CD4-positive, alpha-beta T cell treated with Interleukin-2 at 100 ng/mL for 4 hours (primary cell): ENCODE results near the gene CEP192.

Experiments
- DNase-seq: peaks from one replicate; pipeline ENCODE4 v3.0.0-alpha.2; 2020; ENCODE audit warnings: low spot score

CEP192 gene

DNA sequence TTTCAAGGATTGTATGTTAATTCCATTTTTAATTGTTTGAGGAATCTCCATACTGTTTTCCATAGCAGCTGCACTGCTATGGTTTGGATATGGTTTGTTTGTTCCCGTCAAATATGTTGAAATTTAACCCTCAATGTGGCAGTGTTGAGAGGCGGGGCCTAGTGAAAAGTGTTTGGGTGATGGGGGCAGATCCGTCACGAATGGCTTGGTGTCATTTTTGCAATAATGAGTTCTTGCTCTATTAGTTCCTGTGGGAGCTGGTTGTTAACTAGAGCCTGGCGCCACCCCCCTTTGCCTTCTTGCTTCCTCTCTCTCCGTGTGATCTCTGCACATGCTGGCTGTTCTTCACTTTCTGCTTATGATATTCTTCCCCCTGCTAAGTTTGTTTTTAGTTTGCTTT, 156.0 kb downstream of the CEP192 start:
- no peak for DNase-seq

DNA sequence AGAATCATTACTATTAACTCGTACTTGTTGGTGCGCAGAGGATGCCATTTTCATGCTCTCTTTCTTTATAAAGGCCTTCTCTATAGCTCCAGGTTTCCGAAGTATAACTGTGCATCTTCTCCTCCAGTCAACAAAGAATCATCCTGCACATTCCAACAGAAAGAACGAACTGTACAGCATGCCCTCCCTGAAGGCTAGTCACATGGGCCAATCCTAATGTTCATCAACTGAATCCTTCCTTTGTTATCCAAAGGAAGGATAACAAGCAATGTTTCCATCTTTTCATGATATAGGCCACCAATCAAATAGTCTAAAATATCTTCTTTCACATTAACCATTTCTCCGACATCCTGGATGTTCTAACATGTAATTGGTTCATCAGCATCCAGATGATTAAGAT, 160.5 kb downstream of the CEP192 start:
- DNase-seq: no peak

DNA sequence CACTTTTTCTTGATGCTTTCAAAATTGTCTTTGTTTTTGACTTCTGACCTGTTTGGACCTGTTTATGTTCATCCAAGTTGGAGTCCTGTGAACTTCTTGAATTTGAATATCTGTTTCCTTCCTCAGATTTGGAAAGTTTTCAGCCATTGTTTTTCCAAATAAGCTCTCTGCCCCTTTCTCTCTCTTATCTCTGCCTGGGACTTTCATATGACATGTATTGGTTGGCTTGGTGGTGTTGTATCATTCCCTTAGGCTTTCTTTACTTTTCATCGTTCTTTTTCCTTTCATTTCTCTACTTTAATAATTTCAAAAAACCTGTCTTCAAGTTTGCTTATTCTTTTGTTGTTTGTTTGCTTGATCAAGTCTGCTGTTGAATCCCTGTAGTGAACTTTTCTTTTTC, 167.3 kb downstream of the CEP192 start:
- no peak for DNase-seq

DNA sequence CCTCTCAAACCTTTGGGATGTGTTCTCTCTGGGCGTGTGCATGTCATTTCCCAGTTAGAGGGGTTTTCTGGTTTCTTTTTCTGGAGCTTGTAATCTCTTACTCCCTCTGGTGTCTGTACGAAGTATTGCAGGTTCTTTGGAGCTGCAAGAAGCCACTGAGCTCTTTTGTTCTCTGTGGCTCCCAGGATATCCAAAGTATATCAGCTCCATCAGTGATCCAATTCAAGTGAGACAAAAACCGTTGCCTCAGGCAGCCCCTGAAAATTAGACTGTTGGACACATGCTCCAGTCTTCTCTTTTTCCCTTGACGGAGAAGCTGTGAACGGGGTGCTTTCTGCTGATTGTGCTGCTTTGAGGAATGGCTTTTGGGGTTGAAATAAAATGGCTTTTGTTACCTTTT, 168.4 kb downstream of the CEP192 start:
- DNase-seq: peak; percentile 68

DNA sequence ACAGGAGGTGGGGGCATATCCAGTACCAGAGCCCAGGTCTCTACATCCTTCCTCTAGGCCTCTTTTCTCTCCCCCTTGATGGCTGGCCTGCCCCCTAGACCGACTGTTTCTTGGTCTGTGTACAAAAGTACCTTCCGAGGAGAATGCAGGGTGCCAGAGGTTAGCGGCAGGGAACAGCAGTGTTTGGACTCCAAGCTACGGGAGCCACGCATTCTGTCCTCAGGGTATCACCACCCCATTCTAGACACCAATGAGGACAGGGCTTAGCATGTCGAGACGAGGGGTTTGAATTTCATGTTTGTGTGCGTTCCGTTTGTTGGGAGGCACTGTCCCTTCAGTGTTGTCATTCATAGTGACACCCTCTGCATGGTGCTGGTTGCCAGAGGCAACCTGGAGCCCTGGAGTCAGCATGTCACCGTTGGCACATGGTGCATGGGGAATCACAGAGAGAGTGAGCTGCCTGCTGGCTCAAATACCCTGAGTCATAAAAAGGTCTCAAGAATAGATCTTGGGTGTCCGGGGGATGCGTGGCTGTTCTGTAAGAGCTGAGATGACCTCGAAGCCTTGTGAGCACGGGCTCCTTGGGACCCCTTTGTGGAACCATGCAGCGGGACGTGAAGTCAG, 170.2 kb downstream of the CEP192 start:
- DNase-seq: no peak

DNA sequence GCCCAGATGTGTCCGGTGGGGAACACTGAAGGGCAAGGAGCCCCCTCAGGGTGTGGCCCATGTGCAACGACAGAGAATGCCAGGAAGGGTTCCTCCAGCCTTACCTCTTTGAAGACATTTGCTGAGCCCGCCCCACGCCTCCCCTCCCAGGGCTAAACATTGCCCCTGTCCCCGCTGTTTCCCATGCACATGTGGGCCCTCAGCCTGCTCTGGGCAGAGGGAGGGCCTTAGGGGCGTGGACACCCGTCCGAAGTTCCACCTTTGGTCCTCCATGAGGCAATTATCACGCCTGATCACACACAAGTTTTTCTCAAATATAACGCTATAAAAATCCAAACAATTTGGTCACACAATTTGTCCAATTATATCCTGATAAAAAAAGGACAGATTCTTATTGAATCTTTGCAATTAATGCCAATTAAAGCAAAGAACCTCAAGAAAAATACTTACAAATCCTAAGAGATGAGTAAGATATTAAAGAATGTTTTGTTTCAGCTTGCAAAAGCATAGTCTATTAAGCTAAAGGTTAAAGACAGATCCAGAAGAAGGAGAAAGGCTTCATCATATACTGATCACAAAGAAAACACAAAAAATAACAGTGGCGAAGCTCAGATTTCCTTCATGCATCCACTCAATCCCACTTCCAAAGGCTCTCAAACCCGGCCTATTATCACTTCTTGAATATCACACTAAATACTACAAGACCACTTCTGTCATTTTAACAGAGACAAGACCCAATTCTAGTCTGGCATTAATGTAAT, 172.2 kb downstream of the CEP192 start:
- no peak for DNase-seq

DNA sequence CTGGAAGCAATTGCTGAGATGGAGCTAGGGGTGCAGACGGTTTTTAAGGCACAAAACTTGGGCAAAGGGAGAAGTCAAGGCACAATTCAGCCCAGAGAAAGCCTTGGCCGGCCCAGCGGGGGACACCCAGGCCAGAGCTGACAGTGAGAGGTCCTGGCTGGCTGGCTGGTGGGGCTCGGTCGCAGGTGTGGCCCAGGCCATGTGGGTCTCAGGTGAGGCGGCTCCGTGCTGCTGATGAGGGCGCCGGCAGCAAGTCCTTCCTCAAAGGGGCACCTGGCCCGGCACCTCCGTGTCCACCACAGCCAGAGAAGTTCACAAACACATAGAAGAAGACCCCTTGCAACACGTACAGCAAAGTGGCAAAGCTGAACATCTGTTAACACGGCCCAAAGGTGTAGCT, 173.2 kb downstream of the CEP192 start:
- no peak for DNase-seq

DNA sequence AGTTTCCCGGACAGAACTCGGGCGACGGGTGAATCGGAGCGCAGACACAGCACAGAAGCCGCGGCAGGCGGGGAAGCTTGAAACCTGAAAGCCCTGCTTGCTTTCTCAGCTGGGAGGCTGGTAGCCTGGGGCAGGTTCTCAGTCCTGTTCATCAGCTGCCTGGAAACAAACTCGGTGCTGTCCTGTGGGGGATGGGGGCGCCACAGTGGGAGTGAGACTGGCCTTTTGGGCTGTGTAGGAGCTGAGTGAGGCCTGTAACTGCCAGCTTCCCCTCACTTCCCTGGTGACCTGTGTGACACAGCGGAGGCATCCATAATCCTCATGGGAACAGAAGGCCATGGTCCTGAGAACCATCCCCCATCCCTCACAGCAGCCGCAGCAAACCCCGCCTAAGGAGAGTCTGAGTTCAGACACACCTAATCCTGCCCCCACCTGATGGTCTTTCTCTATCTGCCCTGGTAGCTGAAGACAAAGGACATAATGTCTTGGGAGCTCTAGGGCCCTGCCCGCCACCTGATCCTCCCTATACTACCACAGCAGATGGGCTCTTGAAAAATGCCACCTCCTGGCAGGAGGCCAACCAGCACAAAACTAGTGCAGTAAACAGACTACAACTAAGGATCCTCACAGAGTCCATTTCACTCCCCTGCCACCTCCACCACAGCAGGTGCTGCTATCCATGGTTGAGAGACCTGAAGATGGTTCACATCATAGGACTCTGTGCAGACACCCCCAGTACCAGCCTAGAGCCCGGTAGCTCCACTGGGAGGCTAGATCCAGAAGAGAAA, 174.7 kb downstream of the CEP192 start:
- DNase-seq: no peak

DNA sequence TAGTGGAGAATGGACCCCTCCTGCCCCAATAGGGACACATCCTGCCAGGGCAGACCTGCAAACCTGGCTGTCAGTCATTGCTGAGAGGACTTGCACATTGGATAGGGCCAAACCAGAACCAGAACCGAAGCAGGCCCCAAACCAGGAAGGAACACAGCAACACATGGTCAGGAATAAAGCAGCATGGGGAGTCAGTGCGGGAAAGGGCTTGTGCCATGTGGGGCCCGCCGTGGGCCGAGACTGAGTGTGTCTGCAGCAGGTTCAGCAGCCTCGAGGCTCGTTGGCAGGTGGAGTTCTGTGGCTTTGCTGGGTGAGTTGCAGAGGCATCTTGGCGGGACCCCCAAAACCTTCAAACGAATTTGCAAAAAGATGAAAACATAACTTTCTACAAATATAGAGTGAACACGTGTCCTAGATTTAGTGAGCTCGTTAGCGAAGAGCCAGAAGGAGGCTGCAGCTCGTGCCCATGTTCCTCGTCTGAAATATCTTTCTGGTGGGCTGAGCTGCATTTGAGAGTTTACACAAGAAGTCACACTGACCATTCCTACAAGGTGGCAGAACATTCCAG, 182.5 kb downstream of the CEP192 start:
- no peak for DNase-seq
